GM23338 (cell line): ENCODE measurements around the gene ERC1. TPM values are rescaled to one million over a fixed set of nuclear protein-coding genes. Genes with fewer than 3 reads are reported as not detected.

Experiments used
- ATAC-seq: fragments of 200-7000 bp; cut with Tn5 transposase; 3 replicates; pipeline ENCODE4 v1.9.1; 2020
- DNase-seq: peaks from one replicate; pipeline ENCODE4 v3.0.0-alpha.2; 2015; ENCODE audit warnings: low spot score
- H2AFZ ChIP-seq: fragments of 200-600 bp; sonication (generic); 2 replicates; pipeline ENCODE4 v1.8.0; 2016; ENCODE audit warnings: antibody characterized with exemption, mild to moderate bottlenecking, moderate library complexity
- H3F3A ChIP-seq: fragments of 200-600 bp; sonication (generic); replicated peaks from 2 replicates; pipeline ENCODE4 v1.8.0; 2017; ENCODE audit warnings: antibody characterized with exemption, mixed run types, low read depth
- H3K27ac ChIP-seq: fragments of 200-600 bp; sonication (generic); 2 replicates; pipeline ENCODE4 v1.6.1; 2016; ENCODE audit warnings: low read depth
- H3K27me3 ChIP-seq: fragments of 200-600 bp; sonication (generic); 2 replicates; pipeline ENCODE4 v1.8.0; 2016; ENCODE audit warnings: mild to moderate bottlenecking, mixed run types, moderate library complexity; ENCODE audit not compliant: insufficient read depth
- H3K36me3 ChIP-seq: fragments of 200-600 bp; sonication (generic); 2 replicates; pipeline ENCODE4 v1.8.0; 2016; ENCODE audit warnings: mild to moderate bottlenecking; ENCODE audit not compliant: insufficient read depth
- H3K4me1 ChIP-seq: fragments of 200-600 bp; sonication (generic); 2 replicates; pipeline ENCODE4 v1.8.0; 2016; ENCODE audit warnings: mild to moderate bottlenecking, moderate library complexity; ENCODE audit not compliant: insufficient read depth
- H3K4me2 ChIP-seq: fragments of 200-600 bp; sonication (generic); 2 replicates; pipeline ENCODE4 v1.7.1; 2017; ENCODE audit warnings: mixed run types
- H3K4me3 ChIP-seq: fragments of 200-600 bp; sonication (generic); 2 replicates; pipeline ENCODE4 v1.6.1; 2016; ENCODE audit warnings: mixed run types
- H3K79me2 ChIP-seq: fragments of 200-600 bp; sonication (generic); replicated peaks from 2 replicates; pipeline ENCODE4 v1.8.0; 2017; ENCODE audit warnings: mild to moderate bottlenecking; ENCODE audit not compliant: insufficient read depth
- H3K9me2 ChIP-seq: fragments of 200-600 bp; sonication (generic); 2 replicates; pipeline ENCODE4 v1.8.0; 2017; ENCODE audit not compliant: insufficient read depth
- H4K20me1 ChIP-seq: fragments of 200-600 bp; sonication (generic); replicated peaks from 2 replicates; pipeline ENCODE4 v1.8.0; 2017; ENCODE audit warnings: mild to moderate bottlenecking; ENCODE audit not compliant: insufficient read depth
- H3K27ac Mint-ChIP-seq: 2 replicates; pipeline ENCODE4 v1.8.0; 2020; ENCODE audit warnings: inconsistent platforms, mild to moderate bottlenecking, moderate library complexity, mixed read lengths
- H3K27me3 Mint-ChIP-seq: 3 replicates; pipeline ENCODE4 v1.8.0; 2022; ENCODE audit warnings: low read depth, mild to moderate bottlenecking, moderate library complexity, mixed read lengths, inconsistent platforms; ENCODE audit not compliant: insufficient read depth, poor library complexity
- H3K36me3 Mint-ChIP-seq: 3 replicates; pipeline ENCODE4 v1.8.0; 2021; ENCODE audit warnings: low read depth, mild to moderate bottlenecking, inconsistent platforms, moderate library complexity, mixed read lengths
- H3K4me1 Mint-ChIP-seq: 3 replicates; pipeline ENCODE4 v1.8.0; 2020; ENCODE audit warnings: mild to moderate bottlenecking, inconsistent platforms, mixed read lengths
- H3K4me3 Mint-ChIP-seq: 3 replicates; pipeline ENCODE4 v1.8.0; 2021; ENCODE audit warnings: moderate library complexity, mild to moderate bottlenecking, inconsistent platforms, mixed read lengths
- H3K9me3 Mint-ChIP-seq: 3 replicates; pipeline ENCODE4 v1.8.0; 2020; ENCODE audit warnings: moderate library complexity, mild to moderate bottlenecking, inconsistent platforms, mixed read lengths
- CREB1 ChIP-seq: fragments of 250-450 bp; sonication (Bioruptor Pico); IDR thresholded peaks from 2 replicates; pipeline ENCODE4 v1.5.0; 2020; ENCODE audit warnings: low read depth, mild to moderate bottlenecking, moderate library complexity
- CTCF ChIP-seq, 2 experiments: fragments of 200-600 bp in 1 of 2; sonication (generic) in 1 of 2; conservative IDR thresholded peaks; 2 replicates each; pipeline versions ENCODE4 v1.5.1 to v1.6.1; 2016 to 2017; ENCODE audit warnings: antibody characterized with exemption in 2 of 2, low read depth in 2 of 2, mild to moderate bottlenecking in 2 of 2, moderate library complexity in 1 of 2
- ETS1 ChIP-seq: IDR thresholded peaks from 2 replicates; pipeline ENCODE4 v1.6.1; 2016; ENCODE audit warnings: antibody characterized with exemption
- EZH2 ChIP-seq: fragments of 200-600 bp; sonication (generic); IDR thresholded peaks from one replicate; pipeline ENCODE4 v1.8.0; 2017; ENCODE audit warnings: antibody characterized with exemption, mild to moderate bottlenecking, low read depth; ENCODE audit not compliant: unreplicated experiment
- EZH2phosphoT487 ChIP-seq: fragments of 200-600 bp; sonication (generic); IDR thresholded peaks from one replicate; pipeline ENCODE4 v1.8.1; 2018; ENCODE audit warnings: antibody characterized with exemption; ENCODE audit not compliant: unreplicated experiment
- NANOG ChIP-seq: IDR thresholded peaks from 2 replicates; pipeline ENCODE4 v1.6.1; 2016; ENCODE audit warnings: antibody characterized with exemption, borderline replicate concordance
- POLR2AphosphoS5 ChIP-seq: IDR thresholded peaks from 2 replicates; pipeline ENCODE4 v1.6.1; 2016; ENCODE audit warnings: antibody characterized with exemption, low read depth
- STAT1 ChIP-seq: IDR thresholded peaks from one replicate; pipeline ENCODE4 v1.6.1; 2016; ENCODE audit warnings: antibody characterized with exemption; ENCODE audit not compliant: unreplicated experiment
- ZNF114 ChIP-seq: fragments of 250-450 bp; sonication (Bioruptor Pico); IDR thresholded peaks from 2 replicates; pipeline ENCODE4 v1.5.0; 2020; ENCODE audit warnings: mild to moderate bottlenecking, moderate library complexity
- ZNF331 ChIP-seq: fragments of 250-450 bp; sonication (Bioruptor Pico); IDR thresholded peaks from 2 replicates; pipeline ENCODE4 v1.5.0; 2020; ENCODE audit warnings: low read depth, mild to moderate bottlenecking, moderate library complexity
- polyA plus RNA-seq: library from polyadenylated mRNA; unstranded; fragments of >200 nt; fragmentation: Nextera tagmentation; extraction: Ambion mirVana; gene quantifications from 2 replicates; pipeline ENCODE4 v1.2.1, GENCODE V29; 2016
- total RNA-seq: library from RNA; depleted of rRNA; stranded (reverse); fragments of >200 nt; shearing (Covaris generic); gene quantifications from 2 replicates; pipeline ENCODE4 v1.2.3, GENCODE V29; 2014

The ERC1 gene
- total and polyA plus RNA-seq, 2 experiments from 2014 or later = 28.1 to 35.3 TPM

GRCh38 chr12:1395421-1395955 lies 404.5 kb downstream of the ERC1 start:
- ATAC-seq = no peak
- Histone ChIP-seq H3K4me1 (no peaks in the 10 kb centered on the region), H2AFZ (no peak overlapping the region), H3K79me2 (no peaks in the 10 kb centered on the region), H4K20me1 (no peaks in the 10 kb centered on the region), H3K9me2 (no peaks in the 10 kb centered on the region), H3K36me3 (peaks cover 24% of the 10 kb centered on the region), H3K27me3 (no peaks in the 10 kb centered on the region), H3K27ac (no peak overlapping the region), H3K4me2 (no peak overlapping the region), H3K4me3 (no peak overlapping the region), H3F3A (no peaks in the 10 kb centered on the region)
- peaks cover 46% of the 10 kb centered on the region for H3K36me3 Mint-ChIP-seq
- peaks cover 4% of the 10 kb centered on the region for H3K27me3 Mint-ChIP-seq
- TF ChIP-seq CTCF (conservative IDR thresholded peaks at IDR 0.05; ENCODE audit: low read depth in 2 of 2) = no peak
- TF ChIP-seq NANOG = no peak
- TF ChIP-seq STAT1 = no peak
- no peak for TF ChIP-seq POLR2AphosphoS5
- no peak overlapping the region for H3K4me3 Mint-ChIP-seq
- no peaks in the 10 kb centered on the region for H3K4me1 Mint-ChIP-seq
- peaks cover 56% of the 10 kb centered on the region for H3K9me3 Mint-ChIP-seq
- DNase-seq = no peak
- H3K27ac Mint-ChIP-seq = no peak overlapping the region

- no peak overlapping the region for H3K4me2 ChIP-seq
- Mint-ChIP-seq H3K27ac (no peak overlapping the region), H3K27me3 (peaks cover 2% of the 10 kb centered on the region)
Measured at GRCh38 chr12:1398673-1399072, 407.6 kb downstream of the ERC1 start.

More at GRCh38 chr12:1398673-1399072, 407.6 kb downstream of the ERC1 start:
- TF ChIP-seq ZNF331 (CRISPR knock-in tag) (no peak), EZH2 (no peak), EZH2phosphoT487 (no peak), ETS1 (no peak), ZNF114 (CRISPR knock-in tag) (no peak), CREB1 (CRISPR knock-in tag) (no peak), STAT1 (no peak), CTCF (conservative IDR thresholded peaks at IDR 0.05; ENCODE audit: low read depth in 2 of 2) (peak in 1 of 2 experiments; percentile 21; a peak in 1 of 4 replicates)
- Histone ChIP-seq H3F3A (no peaks in the 10 kb centered on the region), H3K27ac (no peak overlapping the region), H3K36me3 (0 out of 2 replicates have a peak, but pooled peaks cover 4% of the 10 kb centered on the region), H3K4me3 (no peak overlapping the region), H3K4me1 (no peaks in the 10 kb centered on the region), H3K9me2 (no peaks in the 10 kb centered on the region), H3K27me3 (no peaks in the 10 kb centered on the region), H4K20me1 (no peaks in the 10 kb centered on the region), H3K79me2 (no peaks in the 10 kb centered on the region), H2AFZ (no peak overlapping the region)
- DNase-seq (peak; percentile 21), ATAC-seq (no peak)
- Mint-ChIP-seq H3K9me3 (peaks cover 26% of the 10 kb centered on the region), H3K4me3 (no peak overlapping the region), H3K36me3 (peaks cover 17% of the 10 kb centered on the region), H3K4me1 (no peaks in the 10 kb centered on the region)
